Osteocyte (in vitro differentiated cells): ENCODE data around the gene UNG. TPM values are rescaled to one million over a fixed set of nuclear protein-coding genes. Genes with fewer than 3 reads are reported as not detected.

Source experiments
- DNase-seq: peaks from one replicate; pipeline ENCODE4 v3.0.0; 2021; ENCODE audit warnings: mixed read lengths; ENCODE audit not compliant: unreplicated experiment; ENCODE audit errors: extremely low spot score
- H3K27ac Mint-ChIP-seq: one replicate; pipeline ENCODE4 v1.8.0; 2021; ENCODE audit warnings: mild to moderate bottlenecking, mixed read lengths; ENCODE audit not compliant: unreplicated experiment
- H3K27me3 Mint-ChIP-seq: one replicate; pipeline ENCODE4 v1.8.0; 2021; ENCODE audit warnings: mixed read lengths; ENCODE audit not compliant: unreplicated experiment
- H3K36me3 Mint-ChIP-seq: one replicate; pipeline ENCODE4 v1.8.0; 2021; ENCODE audit warnings: mixed read lengths; ENCODE audit not compliant: unreplicated experiment
- H3K4me1 Mint-ChIP-seq: one replicate; pipeline ENCODE4 v1.8.0; 2021; ENCODE audit warnings: mixed read lengths; ENCODE audit not compliant: unreplicated experiment
- H3K4me3 Mint-ChIP-seq: one replicate; pipeline ENCODE4 v1.8.0; 2021; ENCODE audit warnings: mild to moderate bottlenecking, moderate library complexity, mixed read lengths; ENCODE audit not compliant: unreplicated experiment
- H3K9me3 Mint-ChIP-seq: one replicate; pipeline ENCODE4 v1.8.0; 2021; ENCODE audit warnings: mixed read lengths; ENCODE audit not compliant: unreplicated experiment
- CTCF ChIP-seq: fragments of 200-600 bp; sonication (generic); IDR thresholded peaks from 2 replicates; pipeline ENCODE4 v1.5.0; 2021; ENCODE audit warnings: antibody characterized with exemption, mild to moderate bottlenecking, moderate library complexity
- total RNA-seq: library from RNA; stranded (reverse); gene quantifications from 2 replicates; pipeline ENCODE4 v1.2.1, GENCODE V29; 2021

UNG gene
- total RNA-seq, 1 donor from 2014 or later = 18.6 TPM

- H3K36me3 Mint-ChIP-seq = no peaks in the 10 kb centered on the region
- no peak overlapping the region for H3K27ac Mint-ChIP-seq
- TF ChIP-seq CTCF = no peak
- no peaks in the 10 kb centered on the region for H3K27me3 Mint-ChIP-seq
- no peak for DNase-seq
- H3K4me1 Mint-ChIP-seq = peaks cover 29% of the 10 kb centered on the region
- H3K4me3 Mint-ChIP-seq = no peak overlapping the region
- H3K9me3 Mint-ChIP-seq = no peaks in the 10 kb centered on the region
These were observed 17.2 kb downstream of the UNG start for GRCh38 chr12:109114644-109115043.

GRCh38 chr12:109115404-109115757, 18.0 kb downstream of the UNG start:
- no peaks in the 10 kb centered on the region for H3K9me3 Mint-ChIP-seq
- H3K4me1 Mint-ChIP-seq = peaks cover 27% of the 10 kb centered on the region
- H3K4me3 Mint-ChIP-seq = no peak overlapping the region
- TF ChIP-seq CTCF = no peak
- no peak overlapping the region for H3K27ac Mint-ChIP-seq
- H3K36me3 Mint-ChIP-seq = no peaks in the 10 kb centered on the region
- H3K27me3 Mint-ChIP-seq = no peaks in the 10 kb centered on the region
- no peak for DNase-seq

GRCh38 chr12:109115758-109116610, 18.6 kb downstream of the UNG start, which contains the start of gene ACACB:
Gene ACACB, plus strand, starts transcription at chr12:109116587. Its CDS starts 22,819 bp downstream, at chr12:109139406.
- no peaks in the 10 kb centered on the region for H3K27me3 Mint-ChIP-seq
- no peaks in the 10 kb centered on the region for H3K36me3 Mint-ChIP-seq
- H3K27ac Mint-ChIP-seq = no peak within 1 kb of the TSS
- H3K4me1 Mint-ChIP-seq = peaks cover 22% of the 10 kb centered on the region
- no peak for TF ChIP-seq CTCF
- no peaks in the 10 kb centered on the region for H3K9me3 Mint-ChIP-seq
- no peak for DNase-seq
- H3K4me3 Mint-ChIP-seq = no peak within 1 kb of the TSS

GRCh38 chr12:109116611-109116949, 19.2 kb downstream of the UNG start:
- H3K36me3 Mint-ChIP-seq = no peaks in the 10 kb centered on the region
- peaks cover 20% of the 10 kb centered on the region for H3K4me1 Mint-ChIP-seq
- no peak for TF ChIP-seq CTCF
- no peaks in the 10 kb centered on the region for H3K9me3 Mint-ChIP-seq
- no peak overlapping the region for H3K4me3 Mint-ChIP-seq
- no peaks in the 10 kb centered on the region for H3K27me3 Mint-ChIP-seq
- no peak for DNase-seq
- no peak overlapping the region for H3K27ac Mint-ChIP-seq

- H3K9me3 Mint-ChIP-seq = no peaks in the 10 kb centered on the region
- peaks cover 7% of the 10 kb centered on the region for H3K27me3 Mint-ChIP-seq
- H3K36me3 Mint-ChIP-seq = no peaks in the 10 kb centered on the region
- H3K27ac Mint-ChIP-seq = no peak overlapping the region
- H3K4me3 Mint-ChIP-seq = no peak overlapping the region
- H3K4me1 Mint-ChIP-seq = peaks cover 6% of the 10 kb centered on the region
- DNase-seq = no peak
- TF ChIP-seq CTCF = no peak
These were observed 22.7 kb downstream of the UNG start for GRCh38 chr12:109120095-109120494.
